HepG2 (cell line): ENCODE results near the gene PRKAB1. TPM values are rescaled to one million over a fixed set of nuclear protein-coding genes. Genes with fewer than 3 reads are reported as not detected.

Source experiments
- BCL6 ChIP-seq: IDR thresholded peaks from 2 replicates; pipeline ENCODE4 v1.6.1; 2016; ENCODE audit warnings: missing genetic modification reagents, missing compliant biosample characterization
- CBX5 ChIP-seq: sonication (generic); formaldehyde crosslinking; IDR thresholded peaks from 2 replicates; pipeline ENCODE4 v1.4.0; 2020; ENCODE audit warnings: missing genetic modification reagents, borderline replicate concordance
- CREB1 ChIP-seq, 2 experiments: fragments of 450-650 bp in 1 of 2; IDR thresholded peaks; 2 replicates each; pipeline ENCODE4 v1.6.1; 2016 to 2017; ENCODE audit warnings: control low read depth in 1 of 2, mild to moderate bottlenecking in 1 of 2, missing compliant biosample characterization in 1 of 2, missing genetic modification characterization in 1 of 2
- GTF3A ChIP-seq: sonication (generic); formaldehyde crosslinking; conservative IDR thresholded peaks from 2 replicates; pipeline ENCODE4 v1.4.0; 2020; ENCODE audit warnings: mild to moderate bottlenecking, missing genetic modification reagents
- HDAC2 ChIP-seq: sonication (generic); formaldehyde crosslinking; IDR thresholded peaks from 2 replicates; pipeline ENCODE4 v1.4.0; 2020; ENCODE audit warnings: missing genetic modification reagents
- KDM6A ChIP-seq: IDR thresholded peaks from 2 replicates; pipeline ENCODE4 v1.6.1; 2016; ENCODE audit warnings: low read depth
- MAZ ChIP-seq, 2 experiments: sonication (generic) in 1 of 2; formaldehyde crosslinking in 1 of 2; IDR thresholded peaks; 2 replicates each; pipeline versions ENCODE4 v1.5.0 to v1.6.1; 2012 to 2020; ENCODE audit warnings: low read depth in 2 of 2, mild to moderate bottlenecking in 2 of 2, borderline replicate concordance in 1 of 2, improper control_type of control experiment in 1 of 2, low read length in 1 of 2, missing genetic modification reagents in 1 of 2, moderate library complexity in 1 of 2
- PHF21A ChIP-seq: sonication (generic); formaldehyde crosslinking; IDR thresholded peaks from 2 replicates; pipeline ENCODE4 v1.5.0; 2020; ENCODE audit warnings: mild to moderate bottlenecking, missing genetic modification reagents
- SALL1 ChIP-seq: sonication (generic); formaldehyde crosslinking; IDR thresholded peaks from 2 replicates; pipeline ENCODE4 v1.8.0; 2022; ENCODE audit warnings: mild to moderate bottlenecking, missing genetic modification reagents
- SOX13 ChIP-seq, 3 experiments: fragments of 450-650 bp in 1 of 3; sonication (generic) in 1 of 3; formaldehyde crosslinking in 1 of 3; IDR thresholded peaks in 2 of 3; conservative IDR thresholded peaks in 1 of 3; 2 replicates each; pipeline versions ENCODE4 v1.5.0 to v1.6.1; 2016 to 2020; ENCODE audit warnings: antibody characterized with exemption in 1 of 3, mild to moderate bottlenecking in 1 of 3, missing compliant biosample characterization in 1 of 3, missing genetic modification reagents in 1 of 3, moderate library complexity in 1 of 3
- ZKSCAN8 ChIP-seq: IDR thresholded peaks from 2 replicates; pipeline ENCODE4 v1.6.1; 2016; ENCODE audit warnings: borderline replicate concordance, missing genetic modification reagents, missing compliant biosample characterization
- ZNF263 ChIP-seq: sonication (generic); formaldehyde crosslinking; IDR thresholded peaks from 2 replicates; pipeline ENCODE4 v1.4.0; 2020; ENCODE audit warnings: missing genetic modification reagents
- ZNF510 ChIP-seq: sonication (generic); formaldehyde crosslinking; IDR thresholded peaks from 2 replicates; pipeline ENCODE4 v1.4.0; 2020; ENCODE audit warnings: low read depth, mild to moderate bottlenecking, missing genetic modification reagents
- ZSCAN31 ChIP-seq: sonication (generic); formaldehyde crosslinking; IDR thresholded peaks from 2 replicates; pipeline ENCODE4 v1.5.0; 2020; ENCODE audit warnings: low read depth, mild to moderate bottlenecking, missing genetic modification reagents
- polyA plus RNA-seq, 8 experiments: library from polyadenylated mRNA; depleted of rRNA in 3 of 8; stranded (reverse) in 7 of 8; unstranded in 1 of 8; fragments of >200 nt; fragmentation: Illumina TruSeq in 4 of 8; extraction: Trizol in 4 of 8; gene quantifications; 2 replicates each; pipeline versions ENCODE4 v1.2.1 to v1.2.3, GENCODE V29; 2011 to 2016; ENCODE audit warnings: low read depth in 4 of 8, missing spikeins in 1 of 8, mixed read lengths in 1 of 8; ENCODE audit not compliant: insufficient read depth in 1 of 8
- total RNA-seq, 5 experiments: library from RNA; depleted of rRNA; stranded (reverse); fragments of >200 nt; fragmentation: Illumina TruSeq; extraction: Trizol; gene quantifications; 2 replicates each; pipeline ENCODE4 v1.2.3, GENCODE V29; 2016; ENCODE audit warnings: low read depth in 1 of 5
- TF ChIP-seq, protein P1 (sequence below): sonication (generic); formaldehyde crosslinking; IDR thresholded peaks from 2 replicates; pipeline ENCODE4 v1.5.1; 2020; ENCODE audit warnings: mild to moderate bottlenecking, missing genetic modification reagents, borderline replicate concordance
- TF ChIP-seq, protein P2 (sequence below): sonication (generic); formaldehyde crosslinking; IDR thresholded peaks from 2 replicates; pipeline ENCODE4 v1.4.0; 2020; ENCODE audit warnings: low read depth, missing genetic modification reagents

Gene PRKAB1
- total and polyA plus RNA-seq, 2 of the 13 experiments (the other 11 are each of a cell fraction or from before 2014, with no cell fraction given) = 28.4 to 35.5 TPM

DNA sequence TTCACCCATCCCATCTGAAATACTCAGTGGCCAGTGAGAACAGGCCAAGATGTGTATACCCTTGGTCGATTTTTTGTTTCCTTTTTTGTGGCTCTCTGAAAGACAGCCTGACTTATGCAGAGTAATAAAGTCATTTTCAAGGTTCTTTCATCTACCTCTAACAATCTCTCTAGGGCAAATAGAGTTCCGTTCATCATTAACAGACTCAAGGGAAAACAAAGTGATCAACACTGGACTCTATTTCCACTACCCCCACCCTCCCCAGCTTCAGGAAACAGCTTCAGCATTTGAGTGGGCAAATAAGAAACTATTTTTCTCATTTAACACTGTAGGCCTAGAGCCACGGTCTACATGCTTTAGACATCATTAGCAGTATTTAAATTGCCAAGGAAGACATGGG, 15.9 kb downstream of the PRKAB1 start (continued):
- TF ChIP-seq CREB1 (IDR thresholded peaks at IDR 0.05) = no peak
- peak; percentile 43; the same call in 1 of the 2 replicates for TF ChIP-seq CREB1 (CRISPR knock-in tag; IDR thresholded peaks at IDR 0.05)
- peak; percentile 20; the same call in 1 of the 2 replicates for TF ChIP-seq SALL1 (CRISPR knock-in tag)
- peak; percentile 32; the same call in 1 of the 2 replicates for TF ChIP-seq KDM6A (CRISPR knock-in tag)
- peak; percentile 56; the same call in 1 of the 2 replicates for TF ChIP-seq ZKSCAN8
- TF ChIP-seq, protein P1, sequence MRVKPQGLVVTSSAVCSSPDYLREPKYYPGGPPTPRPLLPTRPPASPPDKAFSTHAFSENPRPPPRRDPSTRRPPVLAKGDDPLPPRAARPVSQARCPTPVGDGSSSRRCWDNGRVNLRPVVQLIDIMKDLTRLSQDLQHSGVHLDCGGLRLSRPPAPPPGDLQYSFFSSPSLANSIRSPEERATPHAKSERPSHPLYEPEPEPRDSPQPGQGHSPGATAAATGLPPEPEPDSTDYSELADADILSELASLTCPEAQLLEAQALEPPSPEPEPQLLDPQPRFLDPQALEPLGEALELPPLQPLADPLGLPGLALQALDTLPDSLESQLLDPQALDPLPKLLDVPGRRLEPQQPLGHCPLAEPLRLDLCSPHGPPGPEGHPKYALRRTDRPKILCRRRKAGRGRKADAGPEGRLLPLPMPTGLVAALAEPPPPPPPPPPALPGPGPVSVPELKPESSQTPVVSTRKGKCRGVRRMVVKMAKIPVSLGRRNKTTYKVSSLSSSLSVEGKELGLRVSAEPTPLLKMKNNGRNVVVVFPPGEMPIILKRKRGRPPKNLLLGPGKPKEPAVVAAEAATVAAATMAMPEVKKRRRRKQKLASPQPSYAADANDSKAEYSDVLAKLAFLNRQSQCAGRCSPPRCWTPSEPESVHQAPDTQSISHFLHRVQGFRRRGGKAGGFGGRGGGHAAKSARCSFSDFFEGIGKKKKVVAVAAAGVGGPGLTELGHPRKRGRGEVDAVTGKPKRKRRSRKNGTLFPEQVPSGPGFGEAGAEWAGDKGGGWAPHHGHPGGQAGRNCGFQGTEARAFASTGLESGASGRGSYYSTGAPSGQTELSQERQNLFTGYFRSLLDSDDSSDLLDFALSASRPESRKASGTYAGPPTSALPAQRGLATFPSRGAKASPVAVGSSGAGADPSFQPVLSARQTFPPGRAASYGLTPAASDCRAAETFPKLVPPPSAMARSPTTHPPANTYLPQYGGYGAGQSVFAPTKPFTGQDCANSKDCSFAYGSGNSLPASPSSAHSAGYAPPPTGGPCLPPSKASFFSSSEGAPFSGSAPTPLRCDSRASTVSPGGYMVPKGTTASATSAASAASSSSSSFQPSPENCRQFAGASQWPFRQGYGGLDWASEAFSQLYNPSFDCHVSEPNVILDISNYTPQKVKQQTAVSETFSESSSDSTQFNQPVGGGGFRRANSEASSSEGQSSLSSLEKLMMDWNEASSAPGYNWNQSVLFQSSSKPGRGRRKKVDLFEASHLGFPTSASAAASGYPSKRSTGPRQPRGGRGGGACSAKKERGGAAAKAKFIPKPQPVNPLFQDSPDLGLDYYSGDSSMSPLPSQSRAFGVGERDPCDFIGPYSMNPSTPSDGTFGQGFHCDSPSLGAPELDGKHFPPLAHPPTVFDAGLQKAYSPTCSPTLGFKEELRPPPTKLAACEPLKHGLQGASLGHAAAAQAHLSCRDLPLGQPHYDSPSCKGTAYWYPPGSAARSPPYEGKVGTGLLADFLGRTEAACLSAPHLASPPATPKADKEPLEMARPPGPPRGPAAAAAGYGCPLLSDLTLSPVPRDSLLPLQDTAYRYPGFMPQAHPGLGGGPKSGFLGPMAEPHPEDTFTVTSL (CRISPR knock-in tag) = peak; percentile 44; the same call in 1 of the 2 replicates
- peak; percentile 65; the same call in 1 of the 2 replicates for TF ChIP-seq BCL6
- 0 out of 2 replicates have a peak, but pooled peaks have one; percentile 32 for TF ChIP-seq MAZ (IDR thresholded peaks at IDR 0.05; ENCODE audit: borderline replicate concordance, low read depth, low read length)
- TF ChIP-seq MAZ (CRISPR knock-in tag; IDR thresholded peaks at IDR 0.05; ENCODE audit: low read depth) = no peak
- TF ChIP-seq ZNF510 (CRISPR knock-in tag) = no peak
- no peak for TF ChIP-seq ZSCAN31 (CRISPR knock-in tag)
- no peak for TF ChIP-seq SOX13 (IDR thresholded peaks at IDR 0.05)
- peak in 1 of 2 experiments; percentile 81; a peak in 2 of 4 replicates for TF ChIP-seq SOX13 (CRISPR knock-in tag; conservative IDR thresholded peaks at IDR 0.05 in 1 of 2, IDR thresholded peaks at IDR 0.05 in 1 of 2)
- no peak for TF ChIP-seq CBX5 (CRISPR knock-in tag)
- TF ChIP-seq PHF21A (CRISPR knock-in tag) = 0 out of 2 replicates have a peak, but pooled peaks have one; percentile 40
- TF ChIP-seq GTF3A = no peak
- TF ChIP-seq, protein P2, sequence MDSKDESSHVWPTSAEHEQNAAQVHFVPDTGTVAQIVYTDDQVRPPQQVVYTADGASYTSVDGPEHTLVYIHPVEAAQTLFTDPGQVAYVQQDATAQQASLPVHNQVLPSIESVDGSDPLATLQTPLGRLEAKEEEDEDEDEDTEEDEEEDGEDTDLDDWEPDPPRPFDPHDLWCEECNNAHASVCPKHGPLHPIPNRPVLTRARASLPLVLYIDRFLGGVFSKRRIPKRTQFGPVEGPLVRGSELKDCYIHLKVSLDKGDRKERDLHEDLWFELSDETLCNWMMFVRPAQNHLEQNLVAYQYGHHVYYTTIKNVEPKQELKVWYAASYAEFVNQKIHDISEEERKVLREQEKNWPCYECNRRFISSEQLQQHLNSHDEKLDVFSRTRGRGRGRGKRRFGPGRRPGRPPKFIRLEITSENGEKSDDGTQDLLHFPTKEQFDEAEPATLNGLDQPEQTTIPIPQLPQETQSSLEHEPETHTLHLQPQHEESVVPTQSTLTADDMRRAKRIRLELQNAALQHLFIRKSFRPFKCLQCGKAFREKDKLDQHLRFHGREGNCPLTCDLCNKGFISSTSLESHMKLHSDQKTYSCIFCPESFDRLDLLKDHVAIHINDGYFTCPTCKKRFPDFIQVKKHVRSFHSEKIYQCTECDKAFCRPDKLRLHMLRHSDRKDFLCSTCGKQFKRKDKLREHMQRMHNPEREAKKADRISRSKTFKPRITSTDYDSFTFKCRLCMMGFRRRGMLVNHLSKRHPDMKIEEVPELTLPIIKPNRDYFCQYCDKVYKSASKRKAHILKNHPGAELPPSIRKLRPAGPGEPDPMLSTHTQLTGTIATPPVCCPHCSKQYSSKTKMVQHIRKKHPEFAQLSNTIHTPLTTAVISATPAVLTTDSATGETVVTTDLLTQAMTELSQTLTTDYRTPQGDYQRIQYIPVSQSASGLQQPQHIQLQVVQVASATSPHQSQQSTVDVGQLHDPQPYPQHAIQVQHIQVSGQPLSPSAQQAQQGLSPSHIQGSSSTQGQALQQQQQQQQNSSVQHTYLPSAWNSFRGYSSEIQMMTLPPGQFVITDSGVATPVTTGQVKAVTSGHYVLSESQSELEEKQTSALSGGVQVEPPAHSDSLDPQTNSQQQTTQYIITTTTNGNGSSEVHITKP (CRISPR knock-in tag) = 0 out of 2 replicates have a peak, but pooled peaks have one; percentile 46
- TF ChIP-seq ZNF263 = no peak
- peak; percentile 55; the same call in 1 of the 2 replicates for TF ChIP-seq HDAC2 (CRISPR knock-in tag)
